ENCODE data around the gene TAF1C. TPM values are rescaled to one million over a fixed set of nuclear protein-coding genes. Genes with fewer than 3 reads are reported as not detected.

Gene TAF1C
- total and polyA plus RNA-seq, 2 experiments from 2014 or later = 37.2 to 57.4 TPM

- no peaks in the 10 kb centered on the region for H3K36me3 Mint-ChIP-seq (ENCODE audit: low read depth)
- peaks cover 11% of the 10 kb centered on the region for H3K4me1 Mint-ChIP-seq
- ATAC-seq = no peak
- Histone ChIP-seq H4K20me1 (replicated peaks; ENCODE audit: insufficient read depth) (no peaks in the 10 kb centered on the region), H3K4me1 (ENCODE audit: insufficient read depth) (no peaks in the 10 kb centered on the region), H3K9me2 (ENCODE audit: insufficient read depth) (no peaks in the 10 kb centered on the region), H3K4me3 (no peak overlapping the region), H3K79me2 (replicated peaks; ENCODE audit: insufficient read depth) (no peaks in the 10 kb centered on the region), H3K4me2 (no peak overlapping the region), H2AFZ (no peak overlapping the region; the same call in 1 of the 2 replicates), H3K36me3 (ENCODE audit: insufficient read depth) (no peaks in the 10 kb centered on the region), H3F3A (replicated peaks; ENCODE audit: low read depth) (no peaks in the 10 kb centered on the region), H3K27ac (ENCODE audit: low read depth) (no peak overlapping the region), H3K27me3 (ENCODE audit: insufficient read depth) (no peaks in the 10 kb centered on the region)
- no peak overlapping the region for H3K27ac Mint-ChIP-seq
- H3K9me3 Mint-ChIP-seq = no peaks in the 10 kb centered on the region; the same call in 2 of the 3 replicates
- no peak for DNase-seq (ENCODE audit: low spot score)
- H3K27me3 Mint-ChIP-seq (ENCODE audit: insufficient read depth, low read depth, poor library complexity) = peaks cover 18% of the 10 kb centered on the region
- H3K4me3 Mint-ChIP-seq = no peak overlapping the region
- no peak for TF ChIP-seq EZH2 (IDR thresholded peaks at IDR 0.05; ENCODE audit: low read depth, unreplicated experiment)
- no peak for TF ChIP-seq EZH2phosphoT487 (IDR thresholded peaks at IDR 0.05; ENCODE audit: unreplicated experiment)
- TF ChIP-seq REST (IDR thresholded peaks at IDR 0.05; ENCODE audit: unreplicated experiment) = no peak
- no peak for TF ChIP-seq CREB1 (CRISPR knock-in tag; IDR thresholded peaks at IDR 0.05; ENCODE audit: low read depth)
- no peak for TF ChIP-seq CTCF (conservative IDR thresholded peaks at IDR 0.05; ENCODE audit: low read depth in 2 of 2)
- TF ChIP-seq ETS1 (IDR thresholded peaks at IDR 0.05) = no peak
- no peak for TF ChIP-seq POLR2AphosphoS5 (IDR thresholded peaks at IDR 0.05; ENCODE audit: low read depth)
- no peak for TF ChIP-seq STAT1 (IDR thresholded peaks at IDR 0.05; ENCODE audit: unreplicated experiment)
- TF ChIP-seq NANOG (IDR thresholded peaks at IDR 0.05; ENCODE audit: borderline replicate concordance) = no peak
- no peak for TF ChIP-seq ZNF462 (CRISPR knock-in tag; IDR thresholded peaks at IDR 0.05)
Observed at GRCh38 chr16:84218176-84218823, 31.4 kb upstream of the TAF1C start.

All from GM23338 (cell line).